Testis (tissue), 2 donors: ENCODE results near the gene GPC4.

Experiments used
- CTCF ChIP-seq, 3 experiments: fragments of 450-650 bp in 2 of 3; fragments of 200-600 bp in 1 of 3; sonication (generic) in 1 of 3; IDR thresholded peaks; one replicate each; pipeline ENCODE4 v1.5.1; 2016 to 2019; ENCODE audit warnings: antibody characterized with exemption in 3 of 3, mild to moderate bottlenecking in 2 of 3, moderate library complexity in 1 of 3
- POLR2A ChIP-seq: fragments of 450-650 bp; IDR thresholded peaks from one replicate; pipeline ENCODE4 v1.6.1; 2017; ENCODE audit warnings: antibody characterized with exemption, mild to moderate bottlenecking, moderate library complexity

- TF ChIP-seq CTCF (IDR thresholded peaks at IDR 0.05) (no peak), POLR2A (no peak)
These were observed 22.1 kb upstream of the GPC4 start for GRCh38 chrX:133437356-133437755.
